Colonic mucosa (tissue), 4 donors: ENCODE measurements around the gene VPS51. TPM values are rescaled to one million over a fixed set of nuclear protein-coding genes. Genes with fewer than 3 reads are reported as not detected.

Experiments
- DNase-seq: peaks from one replicate; pipeline ENCODE4 v3.0.0-alpha.2; 2020
- H3K27ac ChIP-seq: fragments of 200-600 bp; one replicate; pipeline ENCODE4 v1.8.0; 2021
- H3K27me3 ChIP-seq: fragments of 200-600 bp; one replicate; pipeline ENCODE4 v1.8.0; 2021
- H3K36me3 ChIP-seq: fragments of 200-600 bp; one replicate; pipeline ENCODE4 v1.8.0; 2021
- H3K4me1 ChIP-seq: fragments of 200-600 bp; one replicate; pipeline ENCODE4 v1.8.0; 2021; ENCODE audit warnings: mild to moderate bottlenecking
- H3K4me3 ChIP-seq: fragments of 200-600 bp; one replicate; pipeline ENCODE4 v1.8.0; 2021
- H3K9ac ChIP-seq, 2 donors: one replicate each; pipeline ENCODE4 v1.7.0; 2013; ENCODE audit warnings: control low read depth in 2 of 2, low read depth in 2 of 2, low read length in 2 of 2
- H3K9me3 ChIP-seq: fragments of 200-600 bp; one replicate; pipeline ENCODE4 v1.8.0; 2021
- intact Hi-C: fragments of 100-400 bp; cut with DNase I; formaldehyde crosslinking; loops from one replicate; pipeline ENCODE4 v1.14.1; 2022
- total RNA-seq, 2 donors: library from RNA; stranded (reverse); fragmentation: NEBNext Ultra II Directional in 1 of 2; extraction: Animal tissue kit (Norgen Biotek cat#: 25700) in 1 of 2; gene quantifications; one replicate each; pipeline ENCODE4 v1.2.1, GENCODE V29; 2021
- TF ChIP-seq, protein P1 (sequence below): fragments of 200-600 bp; IDR thresholded peaks from one replicate; pipeline ENCODE4 v1.8.0; 2022; ENCODE audit warnings: antibody characterized with exemption, mild to moderate bottlenecking
- donor health status: healthy.
- donor health status: DM: no; HTN: no; CAD: no.
- donor health status: DM: no; HTN: no; CAD: no.

Gene VPS51
- total RNA-seq, 2 donors from 2014 or later = 147 to 159 TPM

DNA sequence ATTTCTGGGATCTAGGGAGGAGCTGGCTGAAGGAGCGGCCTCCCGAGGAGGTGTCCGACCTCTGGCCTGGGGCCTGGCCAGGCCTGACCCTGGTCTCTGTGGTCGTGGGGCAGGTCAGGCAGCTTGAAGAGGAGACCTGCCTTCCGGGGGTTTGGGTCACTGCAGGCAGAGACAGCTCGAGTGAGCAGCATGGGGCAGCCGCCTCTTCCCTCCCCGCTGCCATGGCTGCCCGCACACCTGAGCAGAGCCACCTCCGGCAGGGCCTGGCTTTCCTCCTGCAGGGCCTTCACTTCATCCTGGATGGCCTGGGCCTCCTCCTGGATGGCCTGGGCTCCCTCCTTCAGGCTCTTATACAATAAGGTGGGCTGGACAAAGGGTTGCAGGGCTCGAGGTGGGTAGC is 29.7 kb upstream of the VPS51 start:
- no peak overlapping the region for H3K27ac ChIP-seq
- H3K9me3 ChIP-seq = no peaks in the 10 kb centered on the region
- DNase-seq = no peak
- intact Hi-C loops = no loop called here
- no peaks in the 10 kb centered on the region for H3K4me1 ChIP-seq
- TF ChIP-seq, protein P1, sequence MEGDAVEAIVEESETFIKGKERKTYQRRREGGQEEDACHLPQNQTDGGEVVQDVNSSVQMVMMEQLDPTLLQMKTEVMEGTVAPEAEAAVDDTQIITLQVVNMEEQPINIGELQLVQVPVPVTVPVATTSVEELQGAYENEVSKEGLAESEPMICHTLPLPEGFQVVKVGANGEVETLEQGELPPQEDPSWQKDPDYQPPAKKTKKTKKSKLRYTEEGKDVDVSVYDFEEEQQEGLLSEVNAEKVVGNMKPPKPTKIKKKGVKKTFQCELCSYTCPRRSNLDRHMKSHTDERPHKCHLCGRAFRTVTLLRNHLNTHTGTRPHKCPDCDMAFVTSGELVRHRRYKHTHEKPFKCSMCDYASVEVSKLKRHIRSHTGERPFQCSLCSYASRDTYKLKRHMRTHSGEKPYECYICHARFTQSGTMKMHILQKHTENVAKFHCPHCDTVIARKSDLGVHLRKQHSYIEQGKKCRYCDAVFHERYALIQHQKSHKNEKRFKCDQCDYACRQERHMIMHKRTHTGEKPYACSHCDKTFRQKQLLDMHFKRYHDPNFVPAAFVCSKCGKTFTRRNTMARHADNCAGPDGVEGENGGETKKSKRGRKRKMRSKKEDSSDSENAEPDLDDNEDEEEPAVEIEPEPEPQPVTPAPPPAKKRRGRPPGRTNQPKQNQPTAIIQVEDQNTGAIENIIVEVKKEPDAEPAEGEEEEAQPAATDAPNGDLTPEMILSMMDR = no peak
- no peak overlapping the region for H3K9ac ChIP-seq
- no peak overlapping the region for H3K4me3 ChIP-seq
- no peaks in the 10 kb centered on the region for H3K27me3 ChIP-seq
- H3K36me3 ChIP-seq = no peaks in the 10 kb centered on the region

- no peak overlapping the region for H3K9ac ChIP-seq
- H3K4me3 ChIP-seq = no peak overlapping the region
- intact Hi-C loops = no loop called here
- DNase-seq = no peak
- H3K27ac ChIP-seq = no peak overlapping the region
- H3K27me3 ChIP-seq = no peaks in the 10 kb centered on the region
- TF ChIP-seq, protein P1 = no peak
- no peaks in the 10 kb centered on the region for H3K9me3 ChIP-seq
- H3K4me1 ChIP-seq = no peaks in the 10 kb centered on the region
- H3K36me3 ChIP-seq = no peaks in the 10 kb centered on the region
Observed at GRCh38 chr11:65066805-65067291, 29.2 kb upstream of the VPS51 start.

DNA sequence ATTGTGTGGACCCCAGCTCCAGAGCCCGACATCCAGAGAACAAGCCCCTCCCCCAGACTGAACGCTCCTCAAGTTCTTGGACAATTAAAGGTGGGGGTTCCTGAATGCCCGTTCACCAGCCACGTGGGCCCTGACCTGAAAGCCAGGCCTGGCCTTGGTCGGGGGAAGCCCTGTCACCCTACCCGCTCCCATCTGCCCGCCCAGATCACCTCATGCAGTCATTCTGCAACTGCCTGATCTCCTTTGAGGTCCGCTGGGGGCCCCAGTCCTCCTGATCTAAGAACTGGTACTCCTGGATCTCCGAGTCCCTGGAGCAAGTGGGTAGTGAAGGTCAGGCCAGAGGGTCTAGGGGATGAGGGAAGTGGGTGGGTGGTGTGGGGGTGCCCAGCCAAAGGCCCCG is 28.6 kb upstream of the VPS51 start:
- no peak overlapping the region for H3K9ac ChIP-seq
- DNase-seq = no peak
- no peaks in the 10 kb centered on the region for H3K9me3 ChIP-seq
- intact Hi-C loops = no loop called here
- no peaks in the 10 kb centered on the region for H3K36me3 ChIP-seq
- no peak overlapping the region for H3K27ac ChIP-seq
- TF ChIP-seq, protein P1 = no peak
- no peak overlapping the region for H3K4me3 ChIP-seq
- H3K4me1 ChIP-seq = no peaks in the 10 kb centered on the region
- no peaks in the 10 kb centered on the region for H3K27me3 ChIP-seq

GRCh38 chr11:65069217-65069616 is 26.8 kb upstream of the VPS51 start:
- H3K27me3 ChIP-seq = no peaks in the 10 kb centered on the region
- TF ChIP-seq, protein P1 = no peak

GRCh38 chr11:65071907-65072630 is 23.9 kb upstream of the VPS51 start:
- no peak overlapping the region for H3K4me3 ChIP-seq
- H3K4me1 ChIP-seq = no peaks in the 10 kb centered on the region
- H3K27me3 ChIP-seq = no peaks in the 10 kb centered on the region
- H3K9ac ChIP-seq = no peak overlapping the region
- H3K36me3 ChIP-seq = no peaks in the 10 kb centered on the region
- no peak overlapping the region for H3K27ac ChIP-seq
- intact Hi-C loops = no loop called here
- DNase-seq = no peak
- TF ChIP-seq, protein P1 = no peak
- H3K9me3 ChIP-seq = no peaks in the 10 kb centered on the region

More at GRCh38 chr11:65069217-65069616, 26.8 kb upstream of the VPS51 start:
- H3K36me3 ChIP-seq = no peaks in the 10 kb centered on the region
- no peak for DNase-seq
- no peaks in the 10 kb centered on the region for H3K9me3 ChIP-seq
- no peak overlapping the region for H3K4me3 ChIP-seq
- no peak overlapping the region for H3K9ac ChIP-seq
- no peak overlapping the region for H3K27ac ChIP-seq
- no peaks in the 10 kb centered on the region for H3K4me1 ChIP-seq
- intact Hi-C loops = no loop called here
